CD4-positive, alpha-beta T cell treated with Interleukin-17A for 4 hours (primary cell): ENCODE data around the gene ZCWPW1.
"Not testable (repeated sequence)": the region's sequence is repeated elsewhere in the genome, so short reads cannot be mapped to it uniquely, and the experiment has no call there.

Source experiments
- DNase-seq: peaks from one replicate; pipeline ENCODE4 v3.0.0-alpha.2; 2020; ENCODE audit warnings: mixed read lengths

The ZCWPW1 gene

DNA sequence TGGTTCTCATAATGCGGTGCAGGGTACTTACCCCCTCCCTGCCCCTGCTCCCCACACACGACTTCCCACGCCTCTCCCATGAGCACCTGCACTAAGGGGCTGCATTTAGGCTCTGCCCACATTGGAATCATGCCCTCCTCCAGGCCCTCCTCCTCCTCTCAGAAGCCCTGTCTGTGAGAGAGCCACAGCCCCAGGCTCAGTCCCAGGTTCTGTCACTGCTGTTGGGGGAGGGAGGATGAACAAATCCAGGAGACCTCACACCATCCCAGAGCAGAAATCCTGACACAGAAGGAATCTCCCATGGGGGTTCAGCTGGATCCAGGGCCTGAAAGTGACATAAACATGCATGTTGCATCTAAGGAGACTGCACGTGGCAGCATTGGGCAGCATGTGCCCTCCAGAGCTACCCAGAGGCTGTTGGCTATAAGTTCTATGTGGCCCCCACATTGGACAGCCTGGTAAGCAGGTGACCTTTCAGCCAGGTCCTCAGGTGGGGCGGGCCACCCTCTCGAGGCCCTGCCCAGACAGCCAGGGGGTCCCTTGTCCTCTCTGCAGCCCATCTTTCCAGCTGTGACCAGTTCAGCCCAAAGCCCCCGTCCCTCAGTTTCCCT lies 56.8 kb downstream of the ZCWPW1 start:
- no peak for DNase-seq

DNA sequence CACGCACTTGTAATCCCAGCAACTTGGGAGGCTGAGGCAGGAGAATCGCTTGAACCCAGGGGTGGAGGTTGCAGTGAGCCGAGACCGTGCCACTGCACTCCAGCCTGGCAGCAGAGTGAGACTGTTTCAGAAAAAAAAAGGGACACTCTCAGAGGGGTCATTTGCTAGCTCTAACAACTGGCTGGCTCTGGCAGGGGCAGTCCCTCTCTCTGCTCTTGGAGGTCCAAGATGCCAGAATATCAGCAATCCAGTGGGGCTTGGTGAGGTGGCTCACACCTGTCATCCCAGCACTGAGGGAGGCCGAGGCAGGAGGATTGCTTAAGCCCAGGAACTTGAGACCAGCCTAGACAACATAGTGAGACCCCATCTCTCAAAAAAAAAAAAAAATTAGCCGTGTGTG lies 57.8 kb downstream of the ZCWPW1 start:
- no peak for DNase-seq

DNA sequence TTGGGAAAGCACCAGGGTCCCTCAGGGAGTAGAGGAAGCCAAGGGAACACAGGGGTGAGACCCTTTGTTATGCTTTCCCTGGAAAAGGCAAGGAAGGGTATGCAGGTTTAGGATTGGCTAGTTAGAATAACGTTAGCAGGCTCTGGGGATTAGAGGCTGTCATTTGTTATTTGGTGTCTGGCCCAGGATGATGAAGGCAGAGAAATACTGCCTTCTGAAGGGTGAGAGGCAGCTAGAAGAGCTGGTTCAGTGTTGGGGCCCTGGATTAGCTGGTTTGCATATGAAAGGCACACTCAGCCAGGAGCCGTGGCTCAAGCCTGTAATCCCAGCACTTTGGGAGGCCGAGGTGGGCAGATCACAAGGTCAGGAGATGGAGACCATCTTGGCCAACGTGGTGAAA lies 58.2 kb downstream of the ZCWPW1 start:
- DNase-seq: no peak

DNA sequence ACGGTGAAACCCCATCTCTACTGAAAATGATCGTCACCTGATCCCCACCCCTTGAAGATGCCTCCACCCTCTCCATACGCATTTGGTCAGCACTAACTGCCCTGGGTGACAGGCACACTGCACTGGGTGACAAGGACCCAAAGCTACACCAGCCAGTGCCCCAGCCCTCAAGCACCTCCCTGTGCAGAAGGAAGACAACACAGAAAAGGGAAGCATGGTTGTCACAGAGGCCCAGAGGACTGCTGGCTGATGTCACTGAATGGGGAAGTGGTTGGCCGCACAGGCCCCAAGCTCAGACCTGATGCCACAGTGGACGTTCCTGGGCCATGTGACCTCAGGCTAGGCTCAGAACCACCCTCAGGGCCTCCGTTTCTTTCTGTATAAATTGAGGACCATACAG lies 59.4 kb downstream of the ZCWPW1 start:
- DNase-seq: peak; percentile 9

DNA sequence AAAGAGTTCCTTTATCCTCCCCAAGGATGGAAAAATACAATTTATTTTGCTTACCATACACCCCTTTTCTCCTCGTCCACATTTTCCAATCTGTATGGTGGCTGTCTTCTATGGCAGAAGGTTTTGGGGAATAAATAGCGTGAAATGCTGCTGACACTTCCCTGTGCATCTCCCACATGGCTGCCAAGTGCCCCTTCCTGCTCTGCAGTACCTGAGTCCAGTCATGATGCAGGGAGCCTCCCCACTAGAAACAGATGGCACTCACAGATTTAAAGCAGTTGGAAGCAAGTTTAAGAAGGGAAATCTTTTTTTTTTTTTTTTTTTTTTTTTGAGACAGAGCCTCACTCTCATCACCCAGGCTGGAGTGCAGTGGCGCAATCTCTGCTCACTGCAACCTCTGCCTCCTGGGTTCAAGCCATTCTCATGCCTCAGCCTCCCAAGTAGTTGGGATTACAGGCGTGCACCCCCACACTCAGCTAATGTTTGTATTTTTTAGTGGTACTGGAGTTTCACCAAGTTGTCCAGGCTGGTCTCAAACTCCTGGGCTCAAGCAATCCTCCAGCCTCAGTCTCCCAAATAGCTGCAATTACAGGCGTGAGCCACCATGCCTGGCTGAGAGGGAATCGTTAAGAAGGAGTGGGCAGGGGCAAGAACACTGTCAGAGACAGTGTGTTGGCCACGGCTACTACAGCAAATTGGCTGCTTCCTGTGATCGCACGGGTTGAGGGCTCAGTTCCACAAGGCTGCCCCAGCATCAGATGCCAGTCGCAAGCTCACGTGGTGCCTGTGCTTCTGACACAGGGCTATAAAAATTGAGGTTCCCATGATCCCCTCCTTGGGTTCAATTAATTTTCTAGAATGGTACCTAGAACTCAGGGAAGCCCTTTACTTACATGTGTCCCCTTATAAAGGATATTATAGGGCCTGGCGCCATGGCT lies 60.6 kb downstream of the ZCWPW1 start:
- DNase-seq: no peak

DNA sequence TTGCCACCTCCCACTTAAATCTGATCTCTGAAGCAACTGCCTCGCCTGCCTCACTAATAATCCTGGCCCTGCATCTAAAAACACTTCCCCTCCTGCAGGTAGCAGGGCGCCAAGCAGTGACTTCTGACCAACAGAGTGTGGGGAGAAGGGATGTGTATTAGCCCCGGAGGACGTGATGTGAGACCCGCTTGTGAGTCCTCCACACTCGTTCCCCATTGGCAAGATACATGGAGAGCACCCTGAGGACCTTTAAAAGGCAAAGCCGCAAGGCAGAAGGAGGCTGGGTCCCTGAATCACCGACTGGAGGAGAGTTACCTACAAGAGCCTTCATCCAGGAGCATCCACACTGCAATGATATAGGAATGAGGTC lies 61.3 kb downstream of the ZCWPW1 start:
- no peak for DNase-seq

DNA sequence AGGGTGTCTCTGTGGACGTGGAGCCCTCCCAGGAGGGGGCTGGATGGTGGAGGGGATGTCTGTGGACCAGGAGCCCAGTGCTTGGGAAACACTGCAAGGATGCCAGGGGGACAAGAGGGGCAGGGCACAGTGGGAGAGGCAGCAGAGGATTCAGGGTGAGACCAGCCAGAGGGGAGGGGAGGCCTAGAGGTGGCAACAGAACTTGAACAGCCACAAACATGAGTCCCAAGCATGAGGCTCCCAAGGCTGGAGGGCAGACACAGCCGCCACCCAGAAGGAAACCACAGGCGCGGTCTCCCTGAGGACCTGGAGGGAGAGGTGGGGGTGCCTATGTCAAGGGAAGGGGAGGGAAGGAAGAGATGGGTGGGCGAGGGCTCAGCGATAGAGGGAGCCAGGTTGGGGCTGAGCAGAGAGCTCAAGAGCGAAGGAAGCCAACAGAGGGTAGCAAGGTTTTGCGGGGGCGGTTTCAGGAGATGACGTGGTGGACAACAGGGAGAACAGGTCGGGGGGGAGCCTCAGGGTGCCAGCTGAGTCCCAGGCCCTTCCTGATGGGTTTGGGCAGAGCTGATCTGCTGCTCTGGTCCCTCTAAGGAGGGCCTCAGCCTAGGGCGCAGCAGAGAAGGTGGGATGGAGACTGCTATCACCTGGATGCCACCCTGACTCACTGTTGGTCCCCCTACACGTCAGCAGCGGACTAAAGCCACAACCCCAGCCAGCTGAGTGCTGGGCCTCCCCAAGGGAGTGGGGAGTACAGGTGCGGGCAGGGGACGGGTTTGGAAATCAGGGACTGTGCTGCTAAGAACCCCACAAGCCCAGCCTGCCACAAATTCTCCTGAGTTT lies 61.9 kb downstream of the ZCWPW1 start:
- DNase-seq: no peak

DNA sequence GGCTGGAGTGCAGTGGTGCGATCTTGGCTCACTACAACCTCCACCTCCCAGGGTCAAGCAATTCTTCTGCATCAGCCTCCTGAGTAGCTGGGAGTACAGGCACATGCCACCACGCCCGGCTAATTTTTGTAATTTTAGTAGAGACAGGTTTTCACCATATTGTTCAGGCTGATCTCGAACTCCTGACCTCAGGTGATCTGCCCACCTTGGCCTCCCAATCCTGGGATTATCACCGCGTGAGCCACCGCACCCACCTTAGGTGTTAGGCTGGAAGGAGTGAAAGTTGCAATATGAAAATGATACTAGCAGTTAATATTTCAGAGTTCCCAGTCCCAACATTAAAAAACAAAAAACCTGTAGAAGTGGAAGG lies 62.5 kb downstream of the ZCWPW1 start:
- DNase-seq: not testable (repeated sequence)

DNA sequence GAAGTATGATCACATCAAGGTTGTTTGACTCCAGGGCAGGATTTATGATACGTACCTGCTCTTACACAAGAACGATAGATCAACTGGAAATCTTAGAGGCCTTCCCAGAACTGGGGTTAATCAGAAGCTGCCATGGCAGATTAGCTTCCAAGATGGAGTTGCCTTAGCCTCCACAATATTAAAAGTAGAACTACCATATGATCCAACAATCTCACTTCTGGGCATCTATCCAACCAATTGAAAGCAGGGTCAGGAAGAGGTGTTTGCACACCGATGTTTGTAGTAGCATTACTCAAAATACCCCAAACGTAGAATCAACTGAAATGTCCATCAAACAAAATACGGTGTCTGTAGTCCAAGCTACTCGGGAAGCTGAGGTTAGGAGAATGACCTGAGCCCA lies 64.0 kb downstream of the ZCWPW1 start:
- DNase-seq: no peak

DNA sequence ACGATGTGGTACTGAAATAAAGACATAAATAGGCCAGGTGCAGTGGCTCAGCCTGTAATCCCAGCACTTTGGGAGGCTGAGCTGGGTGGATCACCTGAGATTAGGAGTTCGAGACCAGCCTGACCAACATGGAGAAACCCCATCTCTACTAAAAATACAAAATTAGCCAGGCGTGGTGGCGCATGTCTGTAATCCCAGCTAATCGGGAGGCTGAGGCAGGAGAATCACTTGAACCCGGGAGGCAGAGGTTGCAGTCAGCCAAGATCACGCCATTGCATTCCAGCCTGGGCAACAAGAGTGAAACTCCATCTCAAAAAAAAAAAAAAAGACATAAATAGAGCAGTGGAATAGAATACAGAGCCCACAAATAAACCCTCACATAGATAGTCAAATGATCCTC lies 64.7 kb downstream of the ZCWPW1 start:
- not testable (repeated sequence) for DNase-seq

DNA sequence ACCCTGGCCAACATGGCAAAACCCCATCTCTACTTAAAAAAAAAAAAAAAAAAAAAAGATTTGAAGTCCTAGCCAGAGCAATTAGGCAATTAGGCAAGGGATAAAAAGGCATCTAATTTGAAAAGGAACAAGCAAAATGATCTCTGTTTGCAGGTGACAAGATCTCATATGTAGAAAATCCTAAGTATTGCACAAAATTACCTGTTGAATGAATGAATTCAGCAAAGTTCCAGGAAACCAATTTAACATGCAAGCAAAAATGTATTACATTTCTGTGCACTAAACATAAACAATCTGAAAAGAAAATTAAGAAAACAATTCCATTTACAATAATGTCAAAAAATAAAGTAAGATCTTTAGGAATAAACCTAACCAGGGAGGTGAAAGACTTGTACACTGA lies 65.4 kb downstream of the ZCWPW1 start:
- no peak for DNase-seq

DNA sequence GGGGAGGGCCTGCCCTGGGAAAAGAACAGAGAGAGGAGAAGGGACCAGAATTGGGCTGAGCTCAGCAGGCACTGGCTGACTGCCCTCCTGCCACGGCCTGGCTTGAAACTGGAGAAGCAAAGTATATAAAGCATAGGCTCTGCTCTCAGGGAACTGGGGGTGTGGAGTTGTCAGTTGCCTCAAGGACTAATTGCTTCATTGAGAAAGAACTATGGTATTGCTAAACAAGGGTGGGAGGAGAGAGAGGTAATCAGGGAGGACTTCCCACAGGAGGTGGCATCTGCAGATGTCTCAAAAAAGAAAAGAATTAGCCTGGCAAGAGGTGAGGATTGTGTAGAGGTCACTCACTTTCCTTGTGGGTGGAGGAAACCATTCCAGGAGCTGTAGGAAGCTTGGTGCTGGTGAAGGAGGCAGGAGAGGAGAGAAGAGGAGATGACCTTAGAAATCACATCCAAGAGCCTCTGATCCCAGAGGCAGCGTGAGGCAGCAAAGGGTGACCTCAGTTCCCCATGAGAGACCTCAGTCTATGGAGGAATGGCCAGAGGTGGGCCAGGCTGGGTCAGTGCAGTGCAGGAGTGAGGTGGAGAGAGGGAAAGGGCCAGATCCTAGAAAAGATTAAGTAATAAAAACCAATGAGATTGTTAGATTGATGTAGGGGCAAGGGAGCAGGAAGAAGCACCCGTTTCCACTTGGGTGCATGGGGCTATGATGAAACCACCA lies 68.2 kb downstream of the ZCWPW1 start:
- no peak for DNase-seq

DNA sequence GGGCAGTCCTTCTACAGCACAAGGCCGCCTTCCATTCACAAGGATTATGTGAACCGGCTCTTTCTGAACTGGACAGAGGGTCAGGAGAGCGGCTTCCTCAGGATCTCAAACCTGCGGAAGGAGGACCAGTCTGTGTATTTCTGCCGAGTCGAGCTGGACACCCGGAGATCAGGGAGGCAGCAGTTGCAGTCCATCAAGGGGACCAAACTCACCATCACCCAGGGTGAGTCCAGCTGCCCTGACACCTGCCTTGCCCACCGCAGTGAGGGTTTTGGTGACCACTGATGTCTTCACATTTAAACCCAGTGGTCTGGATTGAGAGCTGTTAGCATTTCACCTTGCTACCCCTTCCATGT lies 69.7 kb downstream of the ZCWPW1 start:
- DNase-seq: no peak

DNA sequence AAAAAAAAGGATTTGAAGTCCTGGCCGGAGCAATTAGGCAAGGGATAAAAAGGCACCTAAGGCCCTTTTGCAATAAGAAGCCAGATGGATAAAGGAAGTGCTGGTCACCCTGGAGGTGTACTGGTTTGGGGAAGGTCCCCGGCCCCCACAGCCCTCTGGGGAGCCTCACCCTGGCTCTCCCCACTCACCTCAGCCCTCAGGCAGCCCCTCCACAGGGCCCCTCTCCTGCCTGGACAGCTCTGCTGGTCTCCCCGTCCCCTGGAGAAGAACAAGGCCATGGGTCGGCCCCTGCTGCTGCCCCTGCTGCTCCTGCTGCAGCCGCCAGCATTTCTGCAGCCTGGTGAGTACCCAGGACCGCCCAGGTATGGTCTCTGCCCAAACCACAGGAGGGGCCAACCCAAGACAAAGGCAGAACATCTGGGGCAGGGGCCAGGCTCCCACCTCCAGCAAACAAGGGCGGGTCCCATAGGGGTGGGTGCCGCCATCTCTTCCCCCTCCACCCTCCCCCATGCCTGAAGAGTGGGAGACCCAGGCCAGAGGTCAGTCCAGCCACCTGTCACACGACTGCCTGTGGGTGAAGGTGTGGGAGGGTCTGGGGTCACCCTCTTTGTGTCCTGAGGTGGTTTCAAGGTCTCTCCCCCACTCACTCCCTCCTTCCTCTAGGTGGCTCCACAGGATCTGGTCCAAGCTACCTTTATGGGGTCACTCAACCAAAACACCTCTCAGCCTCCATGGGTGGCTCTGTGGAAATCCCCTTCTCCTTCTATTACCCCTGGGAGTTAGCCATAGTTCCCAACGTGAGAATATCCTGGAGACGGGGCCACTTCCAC lies 70.3 kb downstream of the ZCWPW1 start, which contains the start of gene PILRB:
TSS of gene PILRB (plus strand) at position 91 of the 830 bp plus-strand sequence. CDS start at position 277, 186 bp downstream.
- DNase-seq: no peak

DNA sequence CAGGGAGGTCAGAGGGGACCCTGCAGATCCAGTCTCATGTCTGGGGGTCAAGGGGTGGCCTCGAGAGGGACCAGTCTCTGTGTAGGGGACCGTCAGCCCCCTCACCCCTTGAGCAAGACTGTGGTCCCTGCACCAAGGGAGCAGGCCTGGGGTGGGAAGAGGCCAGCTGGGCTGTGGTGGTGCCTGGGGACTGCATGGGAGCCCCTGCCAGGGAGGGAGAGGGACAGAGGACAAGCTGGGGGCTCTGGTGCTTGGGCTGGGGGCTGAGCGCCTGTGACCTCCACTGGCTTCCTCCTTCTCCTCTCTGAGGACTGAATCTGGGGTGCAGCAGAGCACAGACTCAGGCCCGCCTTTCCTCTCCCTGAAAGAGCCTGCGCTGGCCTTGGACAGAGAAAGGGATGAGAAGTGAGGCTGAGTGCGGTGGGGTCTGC lies 71.4 kb downstream of the ZCWPW1 start:
- DNase-seq: no peak

DNA sequence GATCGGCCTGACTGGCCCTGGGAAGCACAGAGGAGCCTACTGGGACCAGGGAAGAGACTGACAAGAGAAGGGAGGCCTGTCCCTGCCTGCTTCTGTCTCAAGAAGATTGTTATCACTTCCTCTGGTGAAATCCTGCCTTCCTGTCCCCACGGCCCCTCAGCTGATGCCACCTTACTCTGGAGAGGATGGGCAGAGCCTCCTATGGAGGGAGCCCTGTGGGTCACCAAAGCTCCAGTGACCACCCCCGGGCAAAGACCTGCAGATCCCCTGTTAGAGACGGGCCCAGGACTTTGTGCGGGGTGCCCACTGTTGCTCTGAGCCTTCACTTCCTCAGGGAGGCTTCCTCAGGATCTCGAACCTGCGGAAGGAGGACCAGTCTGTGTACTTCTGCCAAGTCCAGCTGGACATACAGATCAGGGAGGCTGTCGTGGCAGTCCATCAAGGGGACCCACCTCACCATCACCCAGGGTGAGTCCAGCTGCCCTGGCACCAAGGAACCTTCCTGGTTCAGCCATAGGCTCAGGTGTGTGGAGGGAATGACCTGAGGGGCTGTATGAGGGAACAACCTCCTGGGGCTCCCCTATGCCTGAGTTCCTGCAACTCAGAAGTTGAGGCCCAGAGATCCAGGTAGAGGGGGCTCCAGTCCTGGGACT lies 72.0 kb downstream of the ZCWPW1 start:
- no peak for DNase-seq

DNA sequence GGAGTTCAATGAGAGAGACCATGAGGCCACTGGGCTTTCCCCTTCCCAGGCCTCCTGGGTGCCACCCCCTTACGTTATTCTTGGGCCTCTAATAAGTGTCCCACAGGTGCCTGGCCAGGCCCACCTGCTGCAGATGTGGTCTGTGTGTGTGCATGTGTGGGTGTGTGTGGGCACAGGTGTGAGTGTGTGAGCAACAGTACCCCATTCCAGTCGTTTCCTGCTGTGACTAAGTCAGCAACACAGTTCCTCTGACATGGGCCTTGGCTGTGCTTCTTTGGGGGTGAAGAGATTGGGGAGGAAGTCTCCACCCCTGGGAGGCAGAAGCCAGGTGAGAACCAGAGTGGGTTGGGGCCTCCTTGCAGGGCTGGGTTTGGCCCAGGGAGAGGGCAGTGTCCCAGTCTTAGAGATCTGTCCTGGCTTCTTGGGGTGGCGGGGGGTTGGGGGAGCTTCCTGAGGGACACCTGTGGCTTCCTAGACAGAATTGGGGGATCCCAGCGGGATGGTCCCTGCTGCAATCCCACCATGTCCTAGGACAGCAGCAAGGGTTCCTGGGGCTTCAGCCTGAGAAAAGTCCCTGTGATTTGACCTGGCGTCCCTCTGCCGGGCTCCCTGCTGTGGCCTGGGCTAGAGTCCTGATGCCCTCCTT lies 74.7 kb downstream of the ZCWPW1 start:
- peak; percentile 45 for DNase-seq

DNA sequence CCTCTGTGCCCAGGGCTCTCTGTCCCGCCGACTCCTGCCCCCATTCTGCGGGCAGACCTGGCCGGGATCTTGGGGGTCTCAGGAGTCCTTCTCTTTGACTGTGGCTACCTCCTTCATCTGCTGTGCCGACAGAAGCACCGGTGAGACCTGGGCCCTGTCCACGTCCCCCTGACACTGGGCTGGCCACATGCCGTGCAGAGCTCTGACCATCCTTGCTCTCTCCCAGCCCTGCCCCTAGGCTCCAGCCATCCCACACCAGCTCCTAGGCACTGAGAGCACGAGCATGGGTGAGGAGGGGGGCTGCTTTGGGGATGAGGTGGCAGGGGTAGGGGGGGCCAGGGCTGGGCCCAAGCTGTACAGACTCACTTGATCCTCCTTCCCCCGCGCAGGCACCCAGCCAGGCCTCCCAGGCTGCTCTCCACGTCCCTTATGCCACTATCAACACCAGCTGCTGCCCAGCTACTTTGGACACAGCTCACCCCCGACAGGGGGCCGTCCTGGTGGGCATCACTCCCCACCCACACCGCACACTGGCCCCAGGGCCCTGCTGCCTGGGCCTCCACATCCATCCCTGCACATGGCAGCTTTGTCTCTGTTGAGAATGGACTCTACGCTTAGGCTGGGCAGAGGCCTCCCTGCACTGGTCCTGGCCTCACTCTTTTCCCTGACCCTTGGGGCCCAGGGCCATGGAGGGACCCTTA lies 75.4 kb downstream of the ZCWPW1 start:
- no peak for DNase-seq

DNA sequence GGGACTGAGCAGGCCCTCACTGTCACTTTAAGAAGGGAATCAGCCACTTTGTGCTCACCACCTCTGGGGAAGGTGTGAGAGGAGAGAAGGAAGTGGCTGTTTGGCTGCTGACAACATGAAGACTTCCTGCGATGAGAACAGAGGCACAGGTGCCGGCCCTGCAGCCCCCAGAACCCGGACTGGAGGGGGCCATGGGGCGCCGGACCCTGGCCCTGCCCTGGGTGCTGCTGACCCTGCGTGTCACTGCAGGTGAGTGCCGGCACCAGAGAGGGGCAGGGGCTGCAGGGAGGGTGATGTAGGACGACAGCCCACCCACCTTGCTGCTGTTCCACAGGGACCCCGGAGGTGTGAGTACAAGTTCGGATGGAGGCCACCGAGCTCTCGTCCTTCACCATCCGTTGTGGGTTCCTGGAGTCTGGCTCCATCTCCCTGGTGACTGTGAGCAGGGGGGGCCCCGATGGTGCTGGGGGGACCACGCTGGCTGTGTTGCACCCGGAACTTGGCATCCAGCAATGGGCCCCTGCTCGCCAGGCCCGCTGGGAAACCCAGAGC lies 76.2 kb downstream of the ZCWPW1 start:
- DNase-seq: not testable (repeated sequence)

DNA sequence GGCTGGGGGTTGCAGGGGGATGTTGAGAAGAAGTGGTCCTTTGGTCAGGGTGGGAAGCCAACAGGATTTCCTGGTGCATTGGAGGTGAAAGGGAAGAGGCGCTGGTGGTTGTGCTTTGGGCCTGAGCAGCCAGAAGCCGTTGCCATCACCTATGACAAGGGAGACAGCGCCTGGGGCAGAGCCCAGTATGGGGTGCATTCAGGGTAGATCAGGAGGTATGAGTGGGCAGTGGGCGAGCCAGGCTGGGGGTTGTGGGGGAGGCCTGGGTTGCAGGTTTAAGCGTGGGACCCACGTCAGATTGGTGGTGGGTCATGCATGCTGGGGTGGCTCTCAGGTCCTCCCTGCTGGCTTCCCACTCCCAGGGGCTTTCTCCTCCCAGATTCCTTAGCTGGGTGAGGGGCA lies 76.8 kb downstream of the ZCWPW1 start:
- no peak for DNase-seq
